ENCODE measurements around the gene TCEA2. TPM values are rescaled to one million over a fixed set of nuclear protein-coding genes. Genes with fewer than 3 reads are reported as not detected.

Gene TCEA2
- total and polyA plus RNA-seq, 2 of the 13 experiments (the other 11 are each of a cell fraction or from before 2014, with no cell fraction given) = 28.1 to 33.7 TPM

GRCh38 chr20:64064145-64064698, 1.2 kb downstream of the TCEA2 start (continued):
- 0 out of 2 replicates have a peak, but pooled peaks have one; percentile 10 for TF ChIP-seq ZSCAN21 (CRISPR knock-in tag; IDR thresholded peaks at IDR 0.05; ENCODE audit: borderline replicate concordance)
- peak; percentile 83; the same call in 1 of the 2 replicates for TF ChIP-seq NFE2L1 (CRISPR knock-in tag; IDR thresholded peaks at IDR 0.05; ENCODE audit: borderline replicate concordance)
- no peak for TF ChIP-seq MTERF4 (CRISPR knock-in tag; IDR thresholded peaks at IDR 0.05)
- no peak for TF ChIP-seq SAP130 (CRISPR knock-in tag; IDR thresholded peaks at IDR 0.05; ENCODE audit: low read depth)
- TF ChIP-seq MTA1 (CRISPR knock-in tag; IDR thresholded peaks at IDR 0.05; ENCODE audit: borderline replicate concordance) = peak; percentile 75
- TF ChIP-seq ATF3 (CRISPR knock-in tag; IDR thresholded peaks at IDR 0.05) = no peak
- no peak for TF ChIP-seq POLR2AphosphoS5 (IDR thresholded peaks at IDR 0.05; ENCODE audit: low read depth, low read length)
- TF ChIP-seq ATF6 (CRISPR knock-in tag; conservative IDR thresholded peaks at IDR 0.05) = no peak
- no peak for TF ChIP-seq KLF13 (CRISPR knock-in tag; IDR thresholded peaks at IDR 0.05)
- TF ChIP-seq FOXA3 (CRISPR knock-in tag; IDR thresholded peaks at IDR 0.05) = no peak; the same call in 1 of the 2 replicates
- TF ChIP-seq TBX2 (CRISPR knock-in tag; IDR thresholded peaks at IDR 0.05; ENCODE audit: borderline replicate concordance) = peak; percentile 21; the same call in 1 of the 2 replicates
- no peak; the same call in 1 of the 2 replicates for TF ChIP-seq MXD4 (CRISPR knock-in tag; IDR thresholded peaks at IDR 0.05)
- no peak for TF ChIP-seq ISL2 (CRISPR knock-in tag; IDR thresholded peaks at IDR 0.05)
- TF ChIP-seq ZNF17 (CRISPR knock-in tag; IDR thresholded peaks at IDR 0.05) = 0 out of 2 replicates have a peak, but pooled peaks have one; percentile 21
- no peak for TF ChIP-seq ZNF235 (CRISPR knock-in tag; IDR thresholded peaks at IDR 0.05; ENCODE audit: borderline replicate concordance)
- no peak; the same call in 1 of the 2 replicates for TF ChIP-seq ZNF280D (CRISPR knock-in tag; IDR thresholded peaks at IDR 0.05)
- TF ChIP-seq ZNF614 (CRISPR knock-in tag; IDR thresholded peaks at IDR 0.05; ENCODE audit: borderline replicate concordance) = no peak
- no peak for TF ChIP-seq ZMYM2 (CRISPR knock-in tag; IDR thresholded peaks at IDR 0.05)
- TF ChIP-seq SPEN (CRISPR knock-in tag; IDR thresholded peaks at IDR 0.05; ENCODE audit: low read depth) = peak; percentile 55; the same call in 1 of the 2 replicates
